GM20000 (cell line): Measurements from ENCODE around the gene OLFM3.

Experiments used
- DNase-seq: peaks from one replicate; pipeline ENCODE4 v3.0.0; 2012; ENCODE audit warnings: low spot score
- CTCF ChIP-seq: IDR thresholded peaks from 2 replicates; pipeline ENCODE4 v1.5.1; 2012; ENCODE audit warnings: mild to moderate bottlenecking, control low read depth; ENCODE audit errors: extremely low read depth, missing control alignments

Gene OLFM3

GRCh38 chr1:101798417-101798816 lies 198.3 kb downstream of the OLFM3 start:
- no peak for TF ChIP-seq CTCF
- DNase-seq, result no peak

DNA sequence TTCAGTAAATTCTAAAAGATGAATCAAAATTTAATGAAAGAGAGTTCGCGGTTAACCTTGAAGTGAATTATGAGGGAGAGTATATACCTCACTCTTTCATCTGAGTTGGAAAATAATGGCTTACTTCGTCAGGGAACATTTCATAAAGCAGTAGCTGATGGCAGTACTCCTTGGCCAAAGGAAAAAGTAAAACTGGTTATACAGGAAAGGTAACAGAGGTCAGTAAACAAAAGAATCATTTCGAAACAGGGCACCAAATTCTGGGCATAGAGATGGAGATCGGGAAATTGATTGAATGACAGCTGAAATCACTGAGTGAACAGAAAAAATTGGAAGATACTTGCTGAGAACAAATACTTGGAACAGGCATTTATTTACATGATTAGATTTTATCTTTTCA lies 199.0 kb downstream of the OLFM3 start:
- TF ChIP-seq CTCF, result no peak
- DNase-seq, result no peak

DNA sequence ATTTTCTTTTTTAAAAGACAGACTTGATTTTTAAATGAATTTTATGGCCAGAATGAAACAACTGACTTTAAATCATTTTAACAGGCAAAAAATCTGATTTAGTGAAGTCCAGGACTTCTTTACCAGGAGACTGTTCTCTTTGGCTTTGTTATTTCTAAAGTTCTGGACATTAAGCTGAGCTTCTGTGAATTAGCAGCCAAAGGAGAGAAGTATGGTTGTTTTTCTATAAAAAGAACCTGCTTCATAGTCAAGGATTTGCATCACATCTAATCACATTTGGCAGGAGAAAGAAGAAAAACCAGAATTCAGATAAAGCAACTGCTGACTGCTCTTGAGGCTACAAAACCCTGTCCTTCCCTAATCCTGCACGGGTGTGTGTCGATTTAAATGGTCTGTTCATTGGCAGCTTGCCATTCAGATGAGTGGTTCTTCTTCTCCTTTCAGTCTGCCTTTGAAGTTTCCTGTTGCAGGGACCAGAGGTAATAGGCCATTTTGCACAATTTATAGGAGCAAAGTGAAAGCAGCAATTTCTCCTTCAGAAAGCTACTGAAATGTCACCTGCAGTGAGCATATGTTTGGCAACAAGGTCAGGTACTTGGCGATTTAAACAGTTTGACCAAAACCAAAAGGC lies 215.4 kb downstream of the OLFM3 start:
- TF ChIP-seq CTCF, result no peak
- DNase-seq, result no peak

GRCh38 chr1:101769520-101769919 lies 227.2 kb downstream of the OLFM3 start:
- no peak for DNase-seq
- peak; percentile 37 for TF ChIP-seq CTCF

- DNase-seq, result no peak
- TF ChIP-seq CTCF, result no peak
Observed at GRCh38 chr1:101757985-101758384, 238.7 kb downstream of the OLFM3 start.

GRCh38 chr1:101756411-101756810 lies 240.3 kb downstream of the OLFM3 start:
- no peak for DNase-seq
- no peak for TF ChIP-seq CTCF
